Hepatocyte (in vitro differentiated cells): ENCODE results near the gene IRAK1.

Experiments
- CTCF ChIP-seq: fragments of 200-600 bp; sonication (generic); IDR thresholded peaks from 2 replicates; pipeline ENCODE4 v1.5.1; 2016; ENCODE audit warnings: antibody characterized with exemption, mild to moderate bottlenecking; ENCODE audit not compliant: poor library complexity
- EZH2 ChIP-seq: fragments of 200-600 bp; sonication (generic); IDR thresholded peaks from 2 replicates; pipeline ENCODE4 v1.6.1; 2016; ENCODE audit warnings: antibody characterized with exemption, mild to moderate bottlenecking, borderline replicate concordance
- EZH2phosphoT487 ChIP-seq: fragments of 200-600 bp; sonication (generic); IDR thresholded peaks from one replicate; pipeline ENCODE4 v1.6.1; 2018; ENCODE audit warnings: antibody characterized with exemption, mild to moderate bottlenecking, low read depth, moderate library complexity; ENCODE audit not compliant: unreplicated experiment, severe bottlenecking

DNA sequence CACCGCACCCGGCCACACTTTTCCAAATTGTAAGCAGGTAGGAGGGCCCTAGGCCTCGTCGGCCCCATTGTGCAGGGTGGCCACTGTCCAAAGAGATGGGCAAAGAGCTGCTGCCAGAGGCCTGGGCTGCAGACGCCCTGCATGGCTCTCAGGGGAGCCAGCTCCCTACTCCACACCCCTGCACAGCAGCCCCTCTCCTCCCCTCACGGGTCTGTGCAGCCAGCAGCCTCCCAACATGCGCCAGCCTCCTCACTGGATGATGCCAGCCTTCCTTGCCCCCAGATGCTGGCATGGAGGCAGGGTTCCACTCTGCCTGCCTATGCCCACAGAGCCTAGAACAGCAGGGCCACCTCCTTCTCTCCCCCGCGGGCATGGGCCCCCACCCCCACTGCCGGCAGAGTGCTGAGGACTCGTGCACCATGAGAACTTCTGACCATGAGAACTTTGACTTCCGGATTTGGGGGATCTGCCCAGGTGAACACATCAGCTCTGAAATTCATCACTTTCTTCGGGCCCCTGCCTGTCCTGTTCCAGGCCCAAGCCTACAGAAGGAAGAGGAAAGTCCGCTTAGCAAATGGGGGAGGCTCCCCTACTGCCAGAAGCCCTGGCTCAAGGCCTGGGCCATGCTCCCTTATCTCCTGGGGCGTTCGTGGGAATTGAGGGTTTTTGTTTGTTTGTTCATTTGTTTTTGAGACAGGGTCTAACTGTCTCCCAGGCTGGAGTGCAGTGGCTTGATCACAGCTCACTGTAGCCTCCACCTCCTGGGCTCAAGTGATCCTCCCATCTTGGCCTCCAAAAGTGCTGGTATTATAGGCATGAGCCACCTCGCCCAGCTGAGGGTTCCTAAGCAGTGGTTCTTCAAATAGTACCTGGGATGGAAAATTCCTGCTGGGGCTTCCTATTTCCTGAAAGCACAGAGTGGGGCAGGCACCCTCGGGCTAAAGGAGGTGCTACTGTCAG is 8.0 kb downstream of the IRAK1 start:
- TF ChIP-seq CTCF (no peak), EZH2 (no peak), EZH2phosphoT487 (no peak)
